ENCODE results near the gene MRFAP1L1.

MRFAP1L1 gene

GRCh38 chr4:6705646-6706045, 4.0 kb downstream of the MRFAP1L1 start:
- H4K20me1 ChIP-seq (ENCODE audit: insufficient read depth, low read length) = peaks cover 24% of the 10 kb centered on the region
- no peak overlapping the region for H3K9ac ChIP-seq (ENCODE audit: low read depth, low read length)
- no peak overlapping the region for H3K4me3 ChIP-seq (ENCODE audit: low read depth in 1 of 2, low read length in 2 of 2)
- H3K27me3 ChIP-seq (ENCODE audit: insufficient read depth, low read length, poor library complexity) = no peaks in the 10 kb centered on the region
- peaks cover 72% of the 10 kb centered on the region for H3K79me2 ChIP-seq (ENCODE audit: insufficient read depth, low read length)
- H3K27ac ChIP-seq (ENCODE audit: low read length) = no peak overlapping the region
- TF ChIP-seq, protein P1, sequence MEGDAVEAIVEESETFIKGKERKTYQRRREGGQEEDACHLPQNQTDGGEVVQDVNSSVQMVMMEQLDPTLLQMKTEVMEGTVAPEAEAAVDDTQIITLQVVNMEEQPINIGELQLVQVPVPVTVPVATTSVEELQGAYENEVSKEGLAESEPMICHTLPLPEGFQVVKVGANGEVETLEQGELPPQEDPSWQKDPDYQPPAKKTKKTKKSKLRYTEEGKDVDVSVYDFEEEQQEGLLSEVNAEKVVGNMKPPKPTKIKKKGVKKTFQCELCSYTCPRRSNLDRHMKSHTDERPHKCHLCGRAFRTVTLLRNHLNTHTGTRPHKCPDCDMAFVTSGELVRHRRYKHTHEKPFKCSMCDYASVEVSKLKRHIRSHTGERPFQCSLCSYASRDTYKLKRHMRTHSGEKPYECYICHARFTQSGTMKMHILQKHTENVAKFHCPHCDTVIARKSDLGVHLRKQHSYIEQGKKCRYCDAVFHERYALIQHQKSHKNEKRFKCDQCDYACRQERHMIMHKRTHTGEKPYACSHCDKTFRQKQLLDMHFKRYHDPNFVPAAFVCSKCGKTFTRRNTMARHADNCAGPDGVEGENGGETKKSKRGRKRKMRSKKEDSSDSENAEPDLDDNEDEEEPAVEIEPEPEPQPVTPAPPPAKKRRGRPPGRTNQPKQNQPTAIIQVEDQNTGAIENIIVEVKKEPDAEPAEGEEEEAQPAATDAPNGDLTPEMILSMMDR (IDR thresholded peaks at IDR 0.05; ENCODE audit: borderline replicate concordance, extremely low read depth, low read length, poor library complexity, severe bottlenecking) = no peak
- TF ChIP-seq EZH2 (IDR thresholded peaks at IDR 0.05; ENCODE audit: borderline replicate concordance, low read depth, low read length, severe bottlenecking) = no peak
- no peak for ATAC-seq (ENCODE audit: insufficient read depth, low read depth)
- no peak overlapping the region for H2AFZ ChIP-seq (ENCODE audit: low read depth, low read length)
- H3K4me1 ChIP-seq (ENCODE audit: insufficient read depth, low read length) = peaks cover 34% of the 10 kb centered on the region
- peaks cover 54% of the 10 kb centered on the region for H3K36me3 ChIP-seq (ENCODE audit: insufficient read depth, low read length)
- H3K4me2 ChIP-seq (ENCODE audit: insufficient read depth, low read length) = peak overlapping the region; percentile 33
- no peak for DNase-seq
- H3K9me3 ChIP-seq (ENCODE audit: insufficient read depth, low read length, severe bottlenecking) = no peaks in the 10 kb centered on the region

DNA sequence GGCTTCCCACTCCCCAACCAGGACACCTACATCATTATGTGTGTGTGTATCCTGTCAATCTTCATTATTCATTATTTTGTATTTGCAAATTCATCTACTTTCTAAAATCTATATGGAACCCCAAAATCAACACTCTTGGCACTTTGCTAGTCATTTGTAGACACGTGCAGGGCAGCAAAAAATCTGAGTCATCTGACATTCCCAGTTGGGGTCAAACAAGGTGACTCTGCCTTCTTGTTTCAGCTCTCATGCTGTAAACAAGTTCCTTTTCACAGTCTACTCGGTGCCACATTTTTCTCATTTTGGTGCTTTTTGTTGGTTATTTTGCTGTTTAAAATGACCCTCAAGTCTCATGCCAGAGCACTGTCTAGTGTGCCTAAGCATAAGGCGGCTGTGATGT, 5.9 kb downstream of the MRFAP1L1 start:
- Histone ChIP-seq H2AFZ (ENCODE audit: low read depth, low read length) (no peak overlapping the region), H3K79me2 (ENCODE audit: insufficient read depth, low read length) (peaks cover 57% of the 10 kb centered on the region), H3K4me1 (ENCODE audit: insufficient read depth, low read length) (peaks cover 25% of the 10 kb centered on the region), H3K9ac (ENCODE audit: low read depth, low read length) (no peak overlapping the region), H3K9me3 (ENCODE audit: insufficient read depth, low read length, severe bottlenecking) (no peaks in the 10 kb centered on the region), H3K27ac (ENCODE audit: low read length) (no peak overlapping the region), H3K36me3 (ENCODE audit: insufficient read depth, low read length) (peaks cover 53% of the 10 kb centered on the region), H4K20me1 (ENCODE audit: insufficient read depth, low read length) (peaks cover 24% of the 10 kb centered on the region), H3K4me2 (ENCODE audit: insufficient read depth, low read length) (no peak overlapping the region), H3K4me3 (ENCODE audit: low read depth in 1 of 2, low read length in 2 of 2) (no peak overlapping the region), H3K27me3 (ENCODE audit: insufficient read depth, low read length, poor library complexity) (no peaks in the 10 kb centered on the region)
- ATAC-seq (ENCODE audit: insufficient read depth, low read depth) (no peak), DNase-seq (no peak)
- TF ChIP-seq EZH2 (IDR thresholded peaks at IDR 0.05; ENCODE audit: borderline replicate concordance, low read depth, low read length, severe bottlenecking) = no peak
- TF ChIP-seq, protein P1 (IDR thresholded peaks at IDR 0.05; ENCODE audit: borderline replicate concordance, extremely low read depth, low read length, poor library complexity, severe bottlenecking) = no peak

DNA sequence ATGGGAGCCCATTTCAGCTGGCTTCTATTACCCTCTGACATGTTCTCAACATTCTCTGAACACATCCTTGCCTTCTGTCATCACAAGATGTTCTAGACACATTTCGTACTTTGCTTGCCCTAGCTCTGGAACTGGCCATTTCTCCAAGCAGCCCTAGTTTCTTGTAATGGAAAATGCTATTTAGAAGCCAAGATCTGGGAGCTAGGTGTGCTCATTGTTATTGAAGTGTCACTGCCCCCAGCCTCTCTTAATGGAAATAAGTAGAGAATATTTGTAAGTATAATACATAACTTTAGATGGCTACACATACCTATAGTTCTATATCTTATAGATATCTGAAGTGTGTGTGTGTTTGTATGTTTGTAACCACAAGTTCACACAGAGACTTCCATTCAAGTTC, 6.9 kb downstream of the MRFAP1L1 start:
- Histone ChIP-seq H3K36me3 (ENCODE audit: insufficient read depth, low read length) (peaks cover 48% of the 10 kb centered on the region), H3K9ac (ENCODE audit: low read depth, low read length) (no peak overlapping the region), H2AFZ (ENCODE audit: low read depth, low read length) (no peak overlapping the region), H3K4me2 (ENCODE audit: insufficient read depth, low read length) (no peak overlapping the region), H3K79me2 (ENCODE audit: insufficient read depth, low read length) (peaks cover 47% of the 10 kb centered on the region), H3K27ac (ENCODE audit: low read length) (no peak overlapping the region), H3K9me3 (ENCODE audit: insufficient read depth, low read length, severe bottlenecking) (no peaks in the 10 kb centered on the region), H3K27me3 (ENCODE audit: insufficient read depth, low read length, poor library complexity) (no peaks in the 10 kb centered on the region), H3K4me1 (ENCODE audit: insufficient read depth, low read length) (peaks cover 15% of the 10 kb centered on the region), H4K20me1 (ENCODE audit: insufficient read depth, low read length) (peaks cover 15% of the 10 kb centered on the region), H3K4me3 (ENCODE audit: low read depth in 1 of 2, low read length in 2 of 2) (no peak overlapping the region)
- DNase-seq = no peak
- ATAC-seq (ENCODE audit: insufficient read depth, low read depth) = no peak
- TF ChIP-seq, protein P1 (IDR thresholded peaks at IDR 0.05; ENCODE audit: borderline replicate concordance, extremely low read depth, low read length, poor library complexity, severe bottlenecking) = no peak
- no peak for TF ChIP-seq EZH2 (IDR thresholded peaks at IDR 0.05; ENCODE audit: borderline replicate concordance, low read depth, low read length, severe bottlenecking)

DNA sequence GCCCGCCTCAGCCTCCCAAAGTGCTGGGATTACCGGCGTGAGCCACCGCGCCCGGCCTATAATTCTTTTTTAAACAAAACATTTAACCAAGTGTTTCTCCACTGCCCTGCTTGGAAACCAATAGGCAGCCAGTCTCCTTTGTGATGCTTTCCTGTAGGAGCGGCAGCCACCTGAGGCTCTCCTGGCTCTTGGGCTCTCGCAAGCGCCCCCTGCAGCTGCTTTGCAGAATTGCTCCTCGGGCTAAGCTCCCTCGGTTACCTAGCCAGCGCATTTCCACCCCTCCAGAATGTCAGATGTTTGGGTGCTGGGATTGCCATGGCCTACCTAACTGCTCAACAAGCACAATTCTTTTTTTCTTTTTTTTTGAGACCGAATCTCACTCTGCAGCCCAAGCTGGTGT, 8.3 kb downstream of the MRFAP1L1 start:
- Histone ChIP-seq H3K4me3 (ENCODE audit: low read depth in 1 of 2, low read length in 2 of 2) (no peak overlapping the region), H3K27ac (ENCODE audit: low read length) (no peak overlapping the region), H3K9ac (ENCODE audit: low read depth, low read length) (no peak overlapping the region), H3K4me2 (ENCODE audit: insufficient read depth, low read length) (no peak overlapping the region), H2AFZ (ENCODE audit: low read depth, low read length) (no peak overlapping the region), H3K79me2 (ENCODE audit: insufficient read depth, low read length) (peaks cover 33% of the 10 kb centered on the region), H3K4me1 (ENCODE audit: insufficient read depth, low read length) (peaks cover 12% of the 10 kb centered on the region), H3K9me3 (ENCODE audit: insufficient read depth, low read length, severe bottlenecking) (no peaks in the 10 kb centered on the region), H3K27me3 (ENCODE audit: insufficient read depth, low read length, poor library complexity) (no peaks in the 10 kb centered on the region), H3K36me3 (ENCODE audit: insufficient read depth, low read length) (peaks cover 34% of the 10 kb centered on the region), H4K20me1 (ENCODE audit: insufficient read depth, low read length) (peaks cover 6% of the 10 kb centered on the region)
- TF ChIP-seq, protein P1 (IDR thresholded peaks at IDR 0.05; ENCODE audit: borderline replicate concordance, extremely low read depth, low read length, poor library complexity, severe bottlenecking) = peak; percentile 60
- TF ChIP-seq EZH2 (IDR thresholded peaks at IDR 0.05; ENCODE audit: borderline replicate concordance, low read depth, low read length, severe bottlenecking) = no peak
- DNase-seq (peak; percentile 49), ATAC-seq (ENCODE audit: insufficient read depth, low read depth) (0 out of 3 replicates have a peak, but pooled peaks have one; percentile 58)
